Measurements from ENCODE around the gene RARRES1. TPM values are rescaled to one million over a fixed set of nuclear protein-coding genes. Genes with fewer than 3 reads are reported as not detected.
"Not testable (repeated sequence)": the region's sequence is repeated elsewhere in the genome, so short reads cannot be mapped to it uniquely, and the experiment has no call there.

RARRES1 gene
- total RNA-seq, 2 experiments from 2014 or later = not detected

GRCh38 chr3:158700559-158700958 is 31.7 kb downstream of the RARRES1 start:
- H2AFZ ChIP-seq (ENCODE audit: low read length) = no peak overlapping the region
- peaks cover 29% of the 10 kb centered on the region; the same call in 1 of the 2 replicates for H3K36me3 ChIP-seq (ENCODE audit: insufficient read depth, low read length)
- TF ChIP-seq CTCF (conservative IDR thresholded peaks at IDR 0.05; ENCODE audit: low read length) = no peak
- TF ChIP-seq EZH2phosphoT487 (IDR thresholded peaks at IDR 0.05; ENCODE audit: borderline replicate concordance, low read depth, low read length) = no peak
- no peak for DNase-seq (ENCODE audit: low spot score)
- ChIA-PET CTCF (ENCODE audit: unreplicated experiment) (interaction anchor here (0.6 kb wide), 1 partner anchor 493 kb away, joined by 3 read pairs; no protein-coding TSS in a partner anchor), POLR2A (interaction anchor here (0.6 to 1.1 kb wide), 2 partner anchors 33 to 167 kb away, joined by 3 to 4 read pairs; no protein-coding TSS in a partner anchor)
- H3K79me2 ChIP-seq (ENCODE audit: insufficient read depth, low read depth, low read length) = no peaks in the 10 kb centered on the region
- intact Hi-C loops (cut with micrococcal nuclease; ENCODE audit: unreplicated experiment) = no loop called here
- no peaks in the 10 kb centered on the region for H4K20me1 ChIP-seq (ENCODE audit: insufficient read depth, low read length)
- H3K27ac ChIP-seq (ENCODE audit: low read depth, low read length, poor library complexity, severe bottlenecking) = no peak overlapping the region
- no peak overlapping the region for H3K4me2 ChIP-seq (ENCODE audit: low read length)
- H3K9me2 ChIP-seq (ENCODE audit: insufficient read depth, low read length) = no peaks in the 10 kb centered on the region
- no peaks in the 10 kb centered on the region for H3K9me3 ChIP-seq (ENCODE audit: low read length)
- H3K4me1 ChIP-seq (ENCODE audit: insufficient read depth, low read length, poor library complexity, severe bottlenecking) = no peaks in the 10 kb centered on the region
- no peak overlapping the region for H3K4me3 ChIP-seq (ENCODE audit: low read depth, low read length, poor library complexity, severe bottlenecking)
- BruUV-seq (replicated peaks) = no TSS peak

- Histone ChIP-seq H3K9me3 (ENCODE audit: low read length) (no peaks in the 10 kb centered on the region), H3K4me2 (ENCODE audit: low read length) (no peak overlapping the region), H2AFZ (ENCODE audit: low read length) (no peak overlapping the region), H4K20me1 (ENCODE audit: insufficient read depth, low read length) (no peaks in the 10 kb centered on the region), H3K9me2 (ENCODE audit: insufficient read depth, low read length) (no peaks in the 10 kb centered on the region), H3K27ac (ENCODE audit: low read depth, low read length, poor library complexity, severe bottlenecking) (no peak overlapping the region), H3K79me2 (ENCODE audit: insufficient read depth, low read depth, low read length) (no peaks in the 10 kb centered on the region), H3K4me1 (ENCODE audit: insufficient read depth, low read length, poor library complexity, severe bottlenecking) (no peaks in the 10 kb centered on the region), H3K36me3 (ENCODE audit: insufficient read depth, low read length) (peaks cover 47% of the 10 kb centered on the region), H3K4me3 (ENCODE audit: low read depth, low read length, poor library complexity, severe bottlenecking) (no peak overlapping the region)
- BruUV-seq (replicated peaks) = no TSS peak
- CTCF ChIA-PET (ENCODE audit: unreplicated experiment) = no interaction called here
- TF ChIP-seq EZH2phosphoT487 (IDR thresholded peaks at IDR 0.05; ENCODE audit: borderline replicate concordance, low read depth, low read length) (no peak), CTCF (conservative IDR thresholded peaks at IDR 0.05; ENCODE audit: low read length) (no peak)
- POLR2A ChIA-PET = interaction anchor here (0.6 to 2.0 kb wide), 3 partner anchors 16 to 306 kb away, joined by 3 to 5 read pairs (median 3); no protein-coding TSS in a partner anchor
- DNase-seq (ENCODE audit: low spot score) = no peak
- intact Hi-C loops (cut with micrococcal nuclease; ENCODE audit: unreplicated experiment) = no loop called here
Observed at GRCh38 chr3:158696618-158697017, 35.6 kb downstream of the RARRES1 start.

- POLR2A ChIA-PET = interaction anchor here (0.8 to 1.8 kb wide), 2 partner anchors 8 to 391 kb away, joined by 3 to 4 read pairs; no protein-coding TSS in a partner anchor
- H3K79me2 ChIP-seq (ENCODE audit: insufficient read depth, low read depth, low read length); DNase-seq (ENCODE audit: low spot score); H4K20me1 ChIP-seq (ENCODE audit: insufficient read depth, low read length); intact Hi-C loops (cut with micrococcal nuclease; ENCODE audit: unreplicated experiment); H3K4me2 ChIP-seq (ENCODE audit: low read length); H3K27ac ChIP-seq (ENCODE audit: low read depth, low read length, poor library complexity, severe bottlenecking); BruUV-seq (replicated peaks); H3K9me2 ChIP-seq (ENCODE audit: insufficient read depth, low read length); H3K4me1 ChIP-seq (ENCODE audit: insufficient read depth, low read length, poor library complexity, severe bottlenecking); CTCF ChIA-PET (ENCODE audit: unreplicated experiment); H2AFZ ChIP-seq (ENCODE audit: low read length); H3K9me3 ChIP-seq (ENCODE audit: low read length); H3K4me3 ChIP-seq (ENCODE audit: low read depth, low read length, poor library complexity, severe bottlenecking): not testable (repeated sequence)
- H3K36me3 ChIP-seq (ENCODE audit: insufficient read depth, low read length) = peaks cover 65% of the 10 kb centered on the region
Observed at GRCh38 chr3:158693866-158694456, 38.3 kb downstream of the RARRES1 start.
